OCI-LY1 (cell line): ENCODE data around the gene GOLT1B.

Experiments
- H2AFZ ChIP-seq: fragments of 200-600 bp; sonication (generic), shearing (Covaris generic); 2 replicates; pipeline ENCODE4 v1.6.0; 2014; ENCODE audit warnings: antibody characterized with exemption, mild to moderate bottlenecking, low read length
- H3F3A ChIP-seq: fragments of 200-600 bp; sonication (generic), shearing (Covaris generic); 2 replicates; pipeline ENCODE4 v1.6.0; 2014; ENCODE audit warnings: mild to moderate bottlenecking, antibody characterized with exemption, low read length, moderate library complexity; ENCODE audit not compliant: insufficient read depth
- H3K27ac ChIP-seq: fragments of 200-600 bp; sonication (generic); 2 replicates; pipeline ENCODE4 v1.5.1; 2014; ENCODE audit warnings: low read length, mixed run types, mild to moderate bottlenecking, low read depth; ENCODE audit not compliant: poor library complexity, severe bottlenecking
- H3K27me3 ChIP-seq: fragments of 200-600 bp; sonication (generic); 2 replicates; pipeline ENCODE4 v1.6.0; 2014; ENCODE audit warnings: antibody characterized with exemption, mild to moderate bottlenecking, low read length, moderate library complexity; ENCODE audit not compliant: insufficient read depth
- H3K36me3 ChIP-seq: fragments of 200-600 bp; sonication (generic); 2 replicates; pipeline ENCODE4 v1.6.1; 2014; ENCODE audit warnings: mild to moderate bottlenecking, antibody characterized with exemption, low read length, moderate library complexity, mixed read lengths; ENCODE audit not compliant: insufficient read depth
- H3K4me1 ChIP-seq: fragments of 200-600 bp; sonication (generic); 2 replicates; pipeline ENCODE4 v1.5.1; 2014; ENCODE audit warnings: mild to moderate bottlenecking, low read length, moderate library complexity; ENCODE audit not compliant: insufficient read depth, severe bottlenecking
- H3K4me2 ChIP-seq: fragments of 200-600 bp; sonication (generic), shearing (Covaris generic); 2 replicates; pipeline ENCODE4 v1.6.1; 2014; ENCODE audit warnings: low read length
- H3K4me3 ChIP-seq: fragments of 200-600 bp; sonication (generic); 2 replicates; pipeline ENCODE4 v1.5.1; 2014; ENCODE audit warnings: low read length, low read depth, mild to moderate bottlenecking, mixed read lengths; ENCODE audit not compliant: poor library complexity, severe bottlenecking
- H3K79me2 ChIP-seq: fragments of 200-600 bp; shearing (Covaris generic); 2 replicates; pipeline ENCODE4 v1.6.1; 2016; ENCODE audit warnings: mixed run types, low read length, mixed read lengths; ENCODE audit not compliant: insufficient read depth
- H3K9ac ChIP-seq: fragments of 200-600 bp; sonication (generic), shearing (Covaris generic); 2 replicates; pipeline ENCODE4 v1.6.1; 2014; ENCODE audit warnings: mild to moderate bottlenecking, low read length, mixed read lengths
- H3K9me2 ChIP-seq: fragments of 200-600 bp; sonication (generic), shearing (Covaris generic); 2 replicates; pipeline ENCODE4 v1.6.1; 2014; ENCODE audit warnings: low read depth, mild to moderate bottlenecking, low read length, mixed read lengths
- H3K9me3 ChIP-seq: fragments of 200-600 bp; shearing (Covaris generic); 2 replicates; pipeline ENCODE4 v1.6.1; 2014; ENCODE audit warnings: low read length, mixed read lengths
- H4K20me1 ChIP-seq: fragments of 200-600 bp; sonication (generic), shearing (Covaris generic); 2 replicates; pipeline ENCODE4 v1.6.0; 2016; ENCODE audit warnings: mild to moderate bottlenecking, low read length; ENCODE audit not compliant: insufficient read depth
- CTCF ChIP-seq: fragments of 200-600 bp; sonication (generic), shearing (Covaris generic); IDR thresholded peaks from 2 replicates; pipeline ENCODE4 v1.5.1; 2017; ENCODE audit warnings: mild to moderate bottlenecking, antibody characterized with exemption, low read length, moderate library complexity, mixed read lengths
- EZH2 ChIP-seq: fragments of 200-600 bp; sonication (generic), shearing (Covaris generic); IDR thresholded peaks from 2 replicates; pipeline ENCODE4 v1.8.0; 2017; ENCODE audit warnings: borderline replicate concordance, mixed run types, mild to moderate bottlenecking, antibody characterized with exemption, low read length, moderate library complexity, mixed read lengths

GOLT1B gene

DNA sequence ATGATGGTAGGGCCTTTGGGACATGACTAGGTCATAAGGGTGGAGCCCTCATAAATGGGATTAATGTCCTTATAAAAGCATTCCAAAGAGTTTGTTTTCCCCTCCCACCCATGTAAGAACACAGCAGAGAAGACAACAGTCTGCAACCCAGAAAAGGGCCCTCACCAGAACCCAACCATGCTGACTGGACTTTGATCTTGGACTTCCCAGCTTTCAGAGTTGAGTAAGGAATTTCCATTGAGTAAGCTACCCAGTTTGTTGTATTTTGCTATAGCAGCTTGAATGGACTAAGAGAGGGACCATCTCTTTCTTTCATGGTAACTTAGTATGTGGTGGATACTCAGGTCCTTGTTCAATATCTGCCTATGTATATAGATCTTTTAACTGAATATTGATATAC lies 21.6 kb downstream of the GOLT1B start:
- H3K79me2 ChIP-seq, result no peaks in the 10 kb centered on the region
- H3K4me3 ChIP-seq, result no peak overlapping the region
- no peak for TF ChIP-seq CTCF
- TF ChIP-seq EZH2, result no peak
- no peaks in the 10 kb centered on the region for H3K9me3 ChIP-seq
- H3K27me3 ChIP-seq, result no peaks in the 10 kb centered on the region
- no peaks in the 10 kb centered on the region for H3K9me2 ChIP-seq
- peaks cover 3% of the 10 kb centered on the region for H3K4me1 ChIP-seq
- H3K4me2 ChIP-seq, result no peak overlapping the region
- no peaks in the 10 kb centered on the region for H4K20me1 ChIP-seq
- no peak overlapping the region for H3K9ac ChIP-seq
- H3K27ac ChIP-seq, result no peak overlapping the region
- H3K36me3 ChIP-seq, result no peaks in the 10 kb centered on the region
- H2AFZ ChIP-seq, result no peak overlapping the region
- H3F3A ChIP-seq, result no peaks in the 10 kb centered on the region

DNA sequence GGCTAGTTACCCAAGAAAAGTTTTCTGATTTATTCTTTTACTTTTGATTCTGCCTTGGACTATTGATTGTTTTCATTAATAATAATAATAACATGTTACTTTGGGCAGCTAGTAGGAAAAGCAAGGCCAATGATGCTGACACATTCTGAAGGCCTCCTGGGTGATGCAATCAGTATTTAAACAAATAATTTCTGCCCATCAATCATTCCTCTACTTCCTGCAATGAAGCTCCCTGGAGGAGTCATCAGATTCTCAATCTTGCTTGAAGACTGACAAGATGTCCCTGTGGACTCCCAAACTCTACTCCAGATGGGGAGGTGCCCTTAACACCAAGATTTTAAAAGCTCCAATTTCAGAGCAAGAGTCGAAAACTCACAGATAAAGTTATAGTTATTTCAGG lies 24.5 kb downstream of the GOLT1B start, which contains the start of gene SPX:
Gene SPX, plus strand, starts transcription at position 244 of the 400 bp plus-strand sequence. CDS start 177 bp downstream, outside the sequence.
- no peaks in the 10 kb centered on the region for H3K9me2 ChIP-seq
- peaks cover 17% of the 10 kb centered on the region for H3K4me1 ChIP-seq
- no peak within 1 kb of the TSS for H2AFZ ChIP-seq
- H3K79me2 ChIP-seq, result no peaks in the 10 kb centered on the region
- no peaks in the 10 kb centered on the region for H3K36me3 ChIP-seq
- no peak within 1 kb of the TSS for H3K9ac ChIP-seq
- no peaks in the 10 kb centered on the region; the same call in 1 of the 2 replicates for H4K20me1 ChIP-seq
- H3K4me3 ChIP-seq, result peak within 1 kb of the TSS; percentile 61
- no peaks in the 10 kb centered on the region for H3K27me3 ChIP-seq
- H3F3A ChIP-seq, result no peaks in the 10 kb centered on the region
- peak within 1 kb of the TSS; percentile 69 for H3K4me2 ChIP-seq
- H3K9me3 ChIP-seq, result no peaks in the 10 kb centered on the region
- H3K27ac ChIP-seq, result no peak within 1 kb of the TSS
- TF ChIP-seq CTCF (no peak), EZH2 (no peak)

DNA sequence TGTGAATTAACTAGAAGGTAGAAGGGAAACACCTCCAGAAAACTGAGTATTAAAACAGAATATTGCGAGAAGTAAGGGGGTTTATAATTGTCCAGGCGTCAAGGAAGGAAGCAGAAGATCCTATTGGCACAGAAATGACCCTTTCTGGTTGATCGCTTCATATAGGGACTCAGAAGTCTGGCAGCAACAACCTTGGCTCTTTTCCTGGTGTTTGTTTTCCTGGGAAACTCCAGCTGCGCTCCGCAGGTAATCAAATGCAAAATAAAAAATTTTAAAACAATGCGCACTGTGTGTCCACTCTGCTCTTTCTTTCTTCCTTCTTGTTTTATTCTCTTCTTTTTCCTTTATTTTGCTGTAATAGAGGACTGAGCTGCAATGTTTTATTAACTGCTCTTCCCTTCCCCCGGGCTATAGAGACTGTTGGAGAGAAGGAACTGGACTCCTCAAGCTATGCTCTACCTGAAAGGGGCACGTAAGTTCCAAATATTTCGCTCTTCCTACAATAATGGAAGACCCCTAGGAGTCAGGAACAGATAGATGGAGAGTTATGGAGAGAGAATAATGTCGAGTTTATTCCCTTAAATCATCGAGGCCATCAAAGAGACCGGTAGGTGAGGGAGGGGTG lies 25.2 kb downstream of the GOLT1B start:
- Histone ChIP-seq H3K79me2 (no peaks in the 10 kb centered on the region), H3K4me2 (peak overlapping the region; percentile 69), H3K9me2 (no peaks in the 10 kb centered on the region), H3K27me3 (no peaks in the 10 kb centered on the region), H2AFZ (no peak overlapping the region), H3K9me3 (no peaks in the 10 kb centered on the region), H3K4me1 (peaks cover 17% of the 10 kb centered on the region), H3F3A (no peaks in the 10 kb centered on the region), H3K36me3 (no peaks in the 10 kb centered on the region), H3K27ac (no peak overlapping the region), H3K9ac (no peak overlapping the region), H3K4me3 (peak overlapping the region; percentile 61), H4K20me1 (no peaks in the 10 kb centered on the region; the same call in 1 of the 2 replicates)
- no peak for TF ChIP-seq CTCF
- no peak for TF ChIP-seq EZH2
